Measurements from ENCODE around the gene XDH.

DNA sequence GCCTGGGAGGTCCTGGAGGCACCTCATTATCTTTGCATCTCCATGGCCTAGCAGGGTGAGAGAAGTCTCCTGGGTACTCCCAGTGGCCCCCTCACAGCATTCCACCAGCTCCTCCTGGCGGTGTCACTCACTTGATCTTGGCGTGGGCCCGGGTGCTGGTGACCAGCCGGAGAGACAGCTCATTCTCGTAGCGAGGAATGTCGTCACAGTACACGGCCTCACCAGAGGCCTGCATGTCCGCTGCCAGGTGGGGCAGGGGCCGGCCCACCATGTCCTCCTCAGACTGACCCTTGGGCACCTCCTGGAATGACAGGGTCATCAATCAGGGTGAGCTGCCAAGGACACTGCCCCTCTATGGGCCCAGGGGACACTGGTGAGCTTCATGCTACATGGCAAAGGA, 42.4 kb downstream of the XDH start:
- TF ChIP-seq GATA2 (CRISPR knock-in tag; IDR thresholded peaks at IDR 0.05), result no peak
- TF ChIP-seq, protein P1, sequence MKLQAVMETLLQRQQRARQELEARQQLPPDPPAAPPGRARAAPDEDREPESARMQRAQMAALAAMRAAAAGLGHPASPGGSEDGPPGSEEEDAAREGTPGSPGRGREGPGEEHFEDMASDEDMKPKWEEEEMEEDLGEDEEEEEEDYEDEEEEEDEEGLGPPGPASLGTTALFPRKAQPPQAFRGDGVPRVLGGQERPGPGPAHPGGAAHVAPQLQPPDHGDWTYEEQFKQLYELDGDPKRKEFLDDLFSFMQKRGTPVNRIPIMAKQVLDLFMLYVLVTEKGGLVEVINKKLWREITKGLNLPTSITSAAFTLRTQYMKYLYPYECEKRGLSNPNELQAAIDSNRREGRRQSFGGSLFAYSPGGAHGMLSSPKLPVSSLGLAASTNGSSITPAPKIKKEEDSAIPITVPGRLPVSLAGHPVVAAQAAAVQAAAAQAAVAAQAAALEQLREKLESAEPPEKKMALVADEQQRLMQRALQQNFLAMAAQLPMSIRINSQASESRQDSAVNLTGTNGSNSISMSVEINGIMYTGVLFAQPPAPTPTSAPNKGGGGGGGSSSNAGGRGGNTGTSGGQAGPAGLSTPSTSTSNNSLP (IDR thresholded peaks at IDR 0.05; ENCODE audit: borderline replicate concordance, low read depth, low read length), result no peak
- TF ChIP-seq ZNF274 (IDR thresholded peaks at IDR 0.05; ENCODE audit: borderline replicate concordance, low read depth, low read length), result no peak
- TF ChIP-seq SMC3 (conservative IDR thresholded peaks at IDR 0.05; ENCODE audit: insufficient read depth, low read depth, low read length), result no peak

Measured in K562 (cell line).